ENCODE data around the gene AGAP5. TPM values are rescaled to one million over a fixed set of nuclear protein-coding genes. Genes with fewer than 3 reads are reported as not detected.
A peak's percentile ranks its signal among the peaks of the same experiment; 100 is the strongest.

AGAP5 gene
- polyA plus RNA-seq, 1 donor, result 35.2 TPM

GRCh38 chr10:73627300-73627699, 70.6 kb downstream of the AGAP5 start:
- DNase-seq, result no peak

GRCh38 chr10:73625884-73626752, 71.8 kb downstream of the AGAP5 start:
- DNase-seq, result peak; percentile 99

GRCh38 chr10:73625004-73625883, 72.7 kb downstream of the AGAP5 start:
- no peak for DNase-seq

Other genes starting within 250 kb of the AGAP5 start
- gene PPP3CB, start 202.1 kb downstream of the AGAP5 start, polyA plus RNA-seq (ENCODE audit: insufficient read length), result 73.1 TPM
- gene USP54, start 106.8 kb downstream of the AGAP5 start, polyA plus RNA-seq (ENCODE audit: insufficient read length), result 54.6 TPM
- gene MYOZ1, start 56.6 kb downstream of the AGAP5 start, polyA plus RNA-seq (ENCODE audit: insufficient read length), result 5.0 TPM
- gene SYNPO2L, start 42.1 kb downstream of the AGAP5 start, polyA plus RNA-seq (ENCODE audit: insufficient read length), result 1.6 TPM
- 70.2 TPM for gene SEC24C, start 46.3 kb upstream of the AGAP5 start, polyA plus RNA-seq (ENCODE audit: insufficient read length)
- 44.8 TPM for gene CHCHD1, start 83.9 kb upstream of the AGAP5 start, polyA plus RNA-seq (ENCODE audit: insufficient read length)
- 116 TPM for gene ZSWIM8, start 87.5 kb upstream of the AGAP5 start, polyA plus RNA-seq (ENCODE audit: insufficient read length)
- gene NDST2, start 113.5 kb upstream of the AGAP5 start, polyA plus RNA-seq (ENCODE audit: insufficient read length), result 40.6 TPM
- 32.6 TPM for gene CAMK2G, start 176.4 kb upstream of the AGAP5 start, polyA plus RNA-seq (ENCODE audit: insufficient read length)
- gene PLAU, start 213.0 kb upstream of the AGAP5 start, polyA plus RNA-seq (ENCODE audit: insufficient read length), result 16.1 TPM

All from left kidney (tissue), 2 donors.